PFSK-1 (cell line): ENCODE data around the gene RFFL.
A peak's percentile ranks its signal among the peaks of the same experiment; 100 is the strongest.

Source experiments
- FOXP2 ChIP-seq: optimal IDR thresholded peaks from 2 replicates; pipeline ENCODE3; 2011; ENCODE audit warnings: borderline replicate concordance, control low read depth, inconsistent platforms; ENCODE audit not compliant: insufficient read depth; ENCODE audit errors: extremely low read length, extremely low read depth
- POLR2AphosphoS5 ChIP-seq: IDR thresholded peaks from 2 replicates; pipeline ENCODE4 v1.6.1; 2012; ENCODE audit warnings: low read depth, mild to moderate bottlenecking, control low read depth, low read length, moderate library complexity
- REST ChIP-seq, 2 experiments: IDR thresholded peaks; 2 replicates each; pipeline versions ENCODE4 v1.6.1 to v1.8.0; 2011 to 2012; ENCODE audit warnings: low read depth in 2 of 2, low read length in 2 of 2, control low read depth in 1 of 2, inconsistent platforms in 1 of 2, mild to moderate bottlenecking in 1 of 2, moderate library complexity in 1 of 2; ENCODE audit not compliant: insufficient read depth in 1 of 2
- SIN3A ChIP-seq: IDR thresholded peaks from 2 replicates; pipeline ENCODE4 v1.6.1; 2012; ENCODE audit warnings: mild to moderate bottlenecking, low read length, moderate library complexity, borderline replicate concordance; ENCODE audit not compliant: insufficient read depth
- TAF1 ChIP-seq: IDR thresholded peaks from 2 replicates; pipeline ENCODE4 v1.6.1; 2012; ENCODE audit warnings: low read length, control low read depth, borderline replicate concordance; ENCODE audit not compliant: insufficient read depth

Gene RFFL

GRCh38 chr17:35028531-35029262 lies 34.8 kb downstream of the RFFL start:
- TF ChIP-seq SIN3A = no peak
- no peak for TF ChIP-seq FOXP2
- no peak for TF ChIP-seq REST (IDR thresholded peaks at IDR 0.05; ENCODE audit: insufficient read depth in 1 of 2, low read depth in 2 of 2, low read length in 2 of 2)
- TF ChIP-seq TAF1 = no peak
- no peak for TF ChIP-seq POLR2AphosphoS5

DNA sequence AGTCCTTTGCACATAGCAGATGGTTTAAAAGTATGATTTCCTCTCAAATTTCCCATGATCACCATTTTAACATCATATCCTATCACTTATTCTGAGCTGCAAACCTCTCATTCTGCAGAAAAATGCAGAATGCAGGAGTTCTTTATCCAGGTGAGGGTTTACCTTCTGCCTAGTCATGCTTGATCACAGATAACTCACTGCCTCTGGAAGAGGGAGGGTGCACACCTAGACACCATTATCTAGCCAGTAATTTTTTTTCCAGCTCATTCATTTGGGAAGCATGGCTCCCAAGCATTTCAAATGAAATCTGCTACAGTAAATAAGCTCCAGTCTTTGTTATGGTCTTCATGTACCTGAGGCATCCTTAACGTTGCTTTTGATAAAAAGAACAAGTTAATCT lies 38.0 kb downstream of the RFFL start:
- TF ChIP-seq POLR2AphosphoS5 (no peak), REST (IDR thresholded peaks at IDR 0.05; ENCODE audit: insufficient read depth in 1 of 2, low read depth in 2 of 2, low read length in 2 of 2) (no peak), TAF1 (no peak), SIN3A (no peak), FOXP2 (no peak)

DNA sequence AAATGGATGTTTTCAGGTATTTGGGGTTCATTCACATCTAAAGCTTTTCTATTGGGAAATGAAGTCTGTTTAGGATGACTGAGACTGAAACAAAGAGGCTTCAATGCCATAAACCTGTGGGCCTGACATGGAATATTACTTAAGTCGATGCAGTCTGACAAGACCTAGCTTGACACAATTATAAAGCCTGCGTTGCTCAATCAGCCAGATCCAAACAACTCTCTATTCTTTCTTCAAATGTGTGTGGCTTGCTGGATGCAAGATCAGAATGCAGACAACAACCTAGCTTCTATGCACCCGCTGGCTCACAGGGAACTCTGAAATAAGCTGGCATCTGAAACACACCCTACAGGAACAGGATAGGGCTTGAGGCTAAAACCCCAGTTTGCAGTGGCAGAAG lies 40.0 kb downstream of the RFFL start:
- TF ChIP-seq SIN3A = no peak
- TF ChIP-seq FOXP2 = no peak
- no peak for TF ChIP-seq POLR2AphosphoS5
- no peak for TF ChIP-seq TAF1
- no peak for TF ChIP-seq REST (IDR thresholded peaks at IDR 0.05; ENCODE audit: insufficient read depth in 1 of 2, low read depth in 2 of 2, low read length in 2 of 2)

GRCh38 chr17:35022536-35023063 lies 40.9 kb downstream of the RFFL start:
- TF ChIP-seq REST (IDR thresholded peaks at IDR 0.05; ENCODE audit: insufficient read depth in 1 of 2, low read depth in 2 of 2, low read length in 2 of 2) (no peak), SIN3A (no peak), TAF1 (peak; percentile 39; the same call in 1 of the 2 replicates), POLR2AphosphoS5 (no peak), FOXP2 (peak; percentile 85)
